GM12878 (cell line): ENCODE data around the gene GLT1D1. TPM values are rescaled to one million over a fixed set of nuclear protein-coding genes. Genes with fewer than 3 reads are reported as not detected.

Source experiments
- BHLHE40 ChIP-seq, 2 experiments: fragments of 450-650 bp in 1 of 2; IDR thresholded peaks; 2 replicates each; pipeline ENCODE4 v1.6.1; 2011 to 2017; ENCODE audit warnings: low read depth in 2 of 2, borderline replicate concordance in 1 of 2, improper control_type of control experiment in 1 of 2, low read length in 1 of 2, mild to moderate bottlenecking in 1 of 2
- CBFB ChIP-seq: IDR thresholded peaks from 2 replicates; pipeline ENCODE4 v1.6.1; 2016; ENCODE audit warnings: antibody characterized with exemption, low read depth
- CEBPB ChIP-seq, 2 experiments: fragments of 150-350 bp in 1 of 2; IDR thresholded peaks; 2 replicates each; pipeline ENCODE4 v1.6.1; 2012 to 2014; ENCODE audit warnings: low read depth in 2 of 2, low read length in 2 of 2, borderline replicate concordance in 1 of 2, inconsistent platforms in 1 of 2
- CREB1 ChIP-seq: IDR thresholded peaks from 2 replicates; pipeline ENCODE4 v1.6.1; 2012; ENCODE audit warnings: low read depth, mild to moderate bottlenecking, inconsistent platforms
- IKZF1 ChIP-seq: fragments of 450-650 bp; conservative IDR thresholded peaks from 2 replicates; pipeline ENCODE4 v1.6.1; 2017; ENCODE audit warnings: antibody characterized with exemption, mild to moderate bottlenecking
- IRF4 ChIP-seq: IDR thresholded peaks from 2 replicates; pipeline ENCODE4 v1.6.1; 2011; ENCODE audit warnings: low read depth, low read length
- NFIC ChIP-seq: IDR thresholded peaks from 2 replicates; pipeline ENCODE4 v1.6.1; 2012; ENCODE audit warnings: low read depth, mild to moderate bottlenecking, inconsistent platforms, low read length, moderate library complexity
- NR2C2 ChIP-seq: IDR thresholded peaks from 2 replicates; pipeline ENCODE4 v1.6.1; 2011; ENCODE audit warnings: borderline replicate concordance, low read depth; ENCODE audit not compliant: control insufficient read depth, insufficient read length
- NRF1 ChIP-seq: conservative IDR thresholded peaks from 2 replicates; pipeline ENCODE4 v1.6.1; 2011; ENCODE audit warnings: mild to moderate bottlenecking, low read depth, low read length, improper control_type of control experiment
- PAX8 ChIP-seq: fragments of 450-650 bp; IDR thresholded peaks from 2 replicates; pipeline ENCODE4 v1.6.1; 2017; ENCODE audit warnings: mild to moderate bottlenecking, moderate library complexity
- RAD21 ChIP-seq: IDR thresholded peaks from 2 replicates; pipeline ENCODE4 v1.6.1; 2011; ENCODE audit warnings: mild to moderate bottlenecking, low read depth, low read length, moderate library complexity; ENCODE audit not compliant: insufficient read depth
- RAD51 ChIP-seq: fragments of 450-650 bp; IDR thresholded peaks from 2 replicates; pipeline ENCODE4 v1.6.1; 2016; ENCODE audit warnings: moderate library complexity, mild to moderate bottlenecking, inconsistent platforms
- RUNX3 ChIP-seq: IDR thresholded peaks from 2 replicates; pipeline ENCODE4 v1.6.1; 2012; ENCODE audit warnings: low read length, inconsistent platforms
- SMAD5 ChIP-seq: IDR thresholded peaks from 2 replicates; pipeline ENCODE4 v1.6.1; 2016; ENCODE audit warnings: antibody characterized with exemption, low read depth
- TARDBP ChIP-seq: IDR thresholded peaks from 2 replicates; pipeline ENCODE4 v1.6.1; 2016; ENCODE audit warnings: borderline replicate concordance
- ZBED1 ChIP-seq: IDR thresholded peaks from 2 replicates; pipeline ENCODE4 v1.6.1; 2016; ENCODE audit warnings: borderline replicate concordance
- ZNF274 ChIP-seq: IDR thresholded peaks from one replicate; pipeline ENCODE4 v1.8.0; 2011; ENCODE audit not compliant: insufficient read length, insufficient read depth
- polyA plus RNA-seq, 11 experiments: library from polyadenylated mRNA; depleted of rRNA in 4 of 11; unstranded in 6 of 11; stranded (reverse) in 5 of 11; fragments of >200 nt; fragmentation: Nextera tagmentation in 4 of 11; fragmentation: Illumina TruSeq in 1 of 11; extraction: Ambion mirVana in 4 of 11; extraction: Trizol in 1 of 11; gene quantifications; 1 replicate in 1 of 11; 2 replicates in 10 of 11; pipeline versions ENCODE4 v1.2.1 to v1.2.3, GENCODE V29; 2011 to 2016; ENCODE audit warnings: inconsistent platforms in 2 of 11, missing spikeins in 2 of 11, low read depth in 1 of 11
- total RNA-seq, 4 experiments: library from RNA; depleted of rRNA in 3 of 4; stranded (reverse); fragments of >200 nt in 3 of 4; fragmentation: Illumina TruSeq in 1 of 4; extraction: Trizol in 1 of 4; gene quantifications; 2 replicates each; pipeline versions ENCODE4 v1.2.1 to v1.2.3, GENCODE V29; 2013 to 2021
- TF ChIP-seq, protein P1 (sequence below): fragments of 450-650 bp; formaldehyde crosslinking; IDR thresholded peaks from 2 replicates; pipeline ENCODE4 v1.5.0; 2022; ENCODE audit warnings: mild to moderate bottlenecking, missing genetic modification characterization
- TF ChIP-seq, protein P2 (sequence below): IDR thresholded peaks from 2 replicates; pipeline ENCODE4 v1.6.1; 2011; ENCODE audit warnings: borderline replicate concordance, low read depth, mild to moderate bottlenecking, moderate library complexity, low read length; ENCODE audit not compliant: insufficient read depth, poor library complexity, severe bottlenecking
- TF ChIP-seq, protein P3 (sequence below): fragments of 450-650 bp; IDR thresholded peaks from 2 replicates; pipeline ENCODE4 v1.6.1; 2017; ENCODE audit warnings: mild to moderate bottlenecking, moderate library complexity
- TF ChIP-seq, protein P4 (sequence below): IDR thresholded peaks from 2 replicates; pipeline ENCODE4 v1.6.1; 2012; ENCODE audit warnings: low read depth, low read length, improper control_type of control experiment

GLT1D1 gene
- total and polyA plus RNA-seq, 10 of the 15 experiments (the other 5 are each of a cell fraction or from before 2014, with no cell fraction given): 0.42 to 62.8 (median 3.0) TPM

DNA sequence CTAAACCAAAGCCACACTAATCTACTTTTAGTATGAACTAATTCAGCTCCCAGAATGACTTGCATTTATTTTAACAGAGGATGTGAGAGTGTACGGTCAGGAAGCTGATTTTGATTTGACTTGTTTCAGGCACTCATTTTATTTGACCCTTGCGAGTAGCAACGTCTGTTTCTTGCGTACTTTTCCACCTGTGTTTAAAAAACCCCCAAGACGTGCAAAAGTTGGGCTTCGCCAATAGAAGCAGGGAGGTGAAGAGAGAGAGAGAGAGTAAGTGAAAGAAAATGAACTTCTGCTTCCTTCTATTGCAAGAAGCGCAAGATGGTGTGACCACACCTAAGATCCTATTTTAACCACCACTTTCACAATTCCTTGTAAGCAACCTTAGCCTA lies 22.8 kb upstream of the GLT1D1 start (continued):
- TF ChIP-seq PAX8 (0 out of 2 replicates have a peak, but pooled peaks have one; percentile 59), ZNF274 (no peak), SMAD5 (no peak), CEBPB (IDR thresholded peaks at IDR 0.05; ENCODE audit: borderline replicate concordance in 1 of 2, low read depth in 2 of 2, low read length in 2 of 2) (no peak), IKZF1 (peak; percentile 92), CBFB (no peak; the same call in 1 of the 2 replicates), TARDBP (no peak), NRF1 (no peak), RAD51 (peak; percentile 57; the same call in 1 of the 2 replicates), NR2C2 (no peak), CREB1 (peak; percentile 67), NFIC (peak; percentile 98), ZBED1 (0 out of 2 replicates have a peak, but pooled peaks have one; percentile 18), RAD21 (peak; percentile 21; the same call in 1 of the 2 replicates), IRF4 (peak; percentile 94), BHLHE40 (IDR thresholded peaks at IDR 0.05; ENCODE audit: borderline replicate concordance in 1 of 2, low read depth in 2 of 2, low read length in 1 of 2) (peak; percentile 62 to 69; a peak in 3 of 4 replicates), RUNX3 (peak; percentile 91)
- TF ChIP-seq, protein P1, sequence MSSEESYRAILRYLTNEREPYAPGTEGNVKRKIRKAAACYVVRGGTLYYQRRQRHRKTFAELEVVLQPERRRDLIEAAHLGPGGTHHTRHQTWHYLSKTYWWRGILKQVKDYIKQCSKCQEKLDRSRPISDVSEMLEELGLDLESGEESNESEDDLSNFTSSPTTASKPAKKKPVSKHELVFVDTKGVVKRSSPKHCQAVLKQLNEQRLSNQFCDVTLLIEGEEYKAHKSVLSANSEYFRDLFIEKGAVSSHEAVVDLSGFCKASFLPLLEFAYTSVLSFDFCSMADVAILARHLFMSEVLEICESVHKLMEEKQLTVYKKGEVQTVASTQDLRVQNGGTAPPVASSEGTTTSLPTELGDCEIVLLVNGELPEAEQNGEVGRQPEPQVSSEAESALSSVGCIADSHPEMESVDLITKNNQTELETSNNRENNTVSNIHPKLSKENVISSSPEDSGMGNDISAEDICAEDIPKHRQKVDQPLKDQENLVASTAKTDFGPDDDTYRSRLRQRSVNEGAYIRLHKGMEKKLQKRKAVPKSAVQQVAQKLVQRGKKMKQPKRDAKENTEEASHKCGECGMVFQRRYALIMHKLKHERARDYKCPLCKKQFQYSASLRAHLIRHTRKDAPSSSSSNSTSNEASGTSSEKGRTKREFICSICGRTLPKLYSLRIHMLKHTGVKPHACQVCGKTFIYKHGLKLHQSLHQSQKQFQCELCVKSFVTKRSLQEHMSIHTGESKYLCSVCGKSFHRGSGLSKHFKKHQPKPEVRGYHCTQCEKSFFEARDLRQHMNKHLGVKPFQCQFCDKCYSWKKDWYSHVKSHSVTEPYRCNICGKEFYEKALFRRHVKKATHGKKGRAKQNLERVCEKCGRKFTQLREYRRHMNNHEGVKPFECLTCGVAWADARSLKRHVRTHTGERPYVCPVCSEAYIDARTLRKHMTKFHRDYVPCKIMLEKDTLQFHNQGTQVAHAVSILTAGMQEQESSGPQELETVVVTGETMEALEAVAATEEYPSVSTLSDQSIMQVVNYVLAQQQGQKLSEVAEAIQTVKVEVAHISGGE: no peak
- TF ChIP-seq, protein P2, sequence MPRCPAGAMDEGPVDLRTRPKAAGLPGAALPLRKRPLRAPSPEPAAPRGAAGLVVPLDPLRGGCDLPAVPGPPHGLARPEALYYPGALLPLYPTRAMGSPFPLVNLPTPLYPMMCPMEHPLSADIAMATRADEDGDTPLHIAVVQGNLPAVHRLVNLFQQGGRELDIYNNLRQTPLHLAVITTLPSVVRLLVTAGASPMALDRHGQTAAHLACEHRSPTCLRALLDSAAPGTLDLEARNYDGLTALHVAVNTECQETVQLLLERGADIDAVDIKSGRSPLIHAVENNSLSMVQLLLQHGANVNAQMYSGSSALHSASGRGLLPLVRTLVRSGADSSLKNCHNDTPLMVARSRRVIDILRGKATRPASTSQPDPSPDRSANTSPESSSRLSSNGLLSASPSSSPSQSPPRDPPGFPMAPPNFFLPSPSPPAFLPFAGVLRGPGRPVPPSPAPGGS: peak; percentile 17
- TF ChIP-seq, protein P3, sequence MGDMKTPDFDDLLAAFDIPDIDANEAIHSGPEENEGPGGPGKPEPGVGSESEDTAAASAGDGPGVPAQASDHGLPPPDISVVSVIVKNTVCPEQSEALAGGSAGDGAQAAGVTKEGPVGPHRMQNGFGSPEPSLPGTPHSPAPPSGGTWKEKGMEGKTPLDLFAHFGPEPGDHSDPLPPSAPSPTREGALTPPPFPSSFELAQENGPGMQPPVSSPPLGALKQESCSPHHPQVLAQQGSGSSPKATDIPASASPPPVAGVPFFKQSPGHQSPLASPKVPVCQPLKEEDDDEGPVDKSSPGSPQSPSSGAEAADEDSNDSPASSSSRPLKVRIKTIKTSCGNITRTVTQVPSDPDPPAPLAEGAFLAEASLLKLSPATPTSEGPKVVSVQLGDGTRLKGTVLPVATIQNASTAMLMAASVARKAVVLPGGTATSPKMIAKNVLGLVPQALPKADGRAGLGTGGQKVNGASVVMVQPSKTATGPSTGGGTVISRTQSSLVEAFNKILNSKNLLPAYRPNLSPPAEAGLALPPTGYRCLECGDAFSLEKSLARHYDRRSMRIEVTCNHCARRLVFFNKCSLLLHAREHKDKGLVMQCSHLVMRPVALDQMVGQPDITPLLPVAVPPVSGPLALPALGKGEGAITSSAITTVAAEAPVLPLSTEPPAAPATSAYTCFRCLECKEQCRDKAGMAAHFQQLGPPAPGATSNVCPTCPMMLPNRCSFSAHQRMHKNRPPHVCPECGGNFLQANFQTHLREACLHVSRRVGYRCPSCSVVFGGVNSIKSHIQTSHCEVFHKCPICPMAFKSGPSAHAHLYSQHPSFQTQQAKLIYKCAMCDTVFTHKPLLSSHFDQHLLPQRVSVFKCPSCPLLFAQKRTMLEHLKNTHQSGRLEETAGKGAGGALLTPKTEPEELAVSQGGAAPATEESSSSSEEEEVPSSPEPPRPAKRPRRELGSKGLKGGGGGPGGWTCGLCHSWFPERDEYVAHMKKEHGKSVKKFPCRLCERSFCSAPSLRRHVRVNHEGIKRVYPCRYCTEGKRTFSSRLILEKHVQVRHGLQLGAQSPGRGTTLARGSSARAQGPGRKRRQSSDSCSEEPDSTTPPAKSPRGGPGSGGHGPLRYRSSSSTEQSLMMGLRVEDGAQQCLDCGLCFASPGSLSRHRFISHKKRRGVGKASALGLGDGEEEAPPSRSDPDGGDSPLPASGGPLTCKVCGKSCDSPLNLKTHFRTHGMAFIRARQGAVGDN: peak; percentile 75
- TF ChIP-seq, protein P4, sequence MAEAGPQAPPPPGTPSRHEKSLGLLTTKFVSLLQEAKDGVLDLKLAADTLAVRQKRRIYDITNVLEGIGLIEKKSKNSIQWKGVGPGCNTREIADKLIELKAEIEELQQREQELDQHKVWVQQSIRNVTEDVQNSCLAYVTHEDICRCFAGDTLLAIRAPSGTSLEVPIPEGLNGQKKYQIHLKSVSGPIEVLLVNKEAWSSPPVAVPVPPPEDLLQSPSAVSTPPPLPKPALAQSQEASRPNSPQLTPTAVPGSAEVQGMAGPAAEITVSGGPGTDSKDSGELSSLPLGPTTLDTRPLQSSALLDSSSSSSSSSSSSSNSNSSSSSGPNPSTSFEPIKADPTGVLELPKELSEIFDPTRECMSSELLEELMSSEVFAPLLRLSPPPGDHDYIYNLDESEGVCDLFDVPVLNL: no peak
